HCT116 (cell line): ENCODE data around the gene MRAP2.

Experiments used
- ATF3 ChIP-seq: IDR thresholded peaks from 2 replicates; pipeline ENCODE4 v1.6.1; 2012
- CEBPB ChIP-seq: IDR thresholded peaks from 2 replicates; pipeline ENCODE4 v1.6.1; 2012; ENCODE audit warnings: low read depth
- CTCF ChIP-seq, 3 experiments: fragments of 200-600 bp in 1 of 3; sonication (generic) in 1 of 3; IDR thresholded peaks in 2 of 3; conservative IDR thresholded peaks in 1 of 3; 2 replicates each; pipeline ENCODE4 v1.5.1; 2012 to 2017; ENCODE audit warnings: low read depth in 2 of 3, low read length in 2 of 3, antibody characterized with exemption in 1 of 3, borderline replicate concordance in 1 of 3, control low read depth in 1 of 3, mild to moderate bottlenecking in 1 of 3, mixed read lengths in 1 of 3, mixed run types in 1 of 3, moderate library complexity in 1 of 3; ENCODE audit not compliant: insufficient read depth in 1 of 3
- ELF1 ChIP-seq: IDR thresholded peaks from 2 replicates; pipeline ENCODE4 v1.6.1; 2012; ENCODE audit warnings: low read depth, borderline replicate concordance
- EZH2 ChIP-seq: fragments of 200-600 bp; sonication (generic); IDR thresholded peaks from 2 replicates; pipeline ENCODE4 v1.6.1; 2017; ENCODE audit warnings: antibody characterized with exemption, mixed run types
- MAX ChIP-seq: IDR thresholded peaks from 2 replicates; pipeline ENCODE4 v1.6.1; 2012
- POLR2A ChIP-seq: IDR thresholded peaks from 2 replicates; pipeline ENCODE4 v1.7.0; 2011; ENCODE audit warnings: borderline replicate concordance; ENCODE audit not compliant: insufficient read depth, insufficient read length; ENCODE audit errors: extremely low read depth
- POLR2AphosphoS5 ChIP-seq: IDR thresholded peaks from 2 replicates; pipeline ENCODE4 v1.6.1; 2011; ENCODE audit warnings: mild to moderate bottlenecking, low read depth, low read length, moderate library complexity
- RAD21 ChIP-seq: IDR thresholded peaks from 2 replicates; pipeline ENCODE4 v1.6.1; 2012; ENCODE audit warnings: low read depth, mild to moderate bottlenecking
- REST ChIP-seq: IDR thresholded peaks from 2 replicates; pipeline ENCODE4 v1.6.1; 2012; ENCODE audit warnings: low read depth
- SP1 ChIP-seq: IDR thresholded peaks from 2 replicates; pipeline ENCODE4 v1.6.1; 2012; ENCODE audit warnings: low read depth
- SRF ChIP-seq: IDR thresholded peaks from 2 replicates; pipeline ENCODE4 v1.6.1; 2012; ENCODE audit warnings: low read depth
- YY1 ChIP-seq: IDR thresholded peaks from 2 replicates; pipeline ENCODE4 v1.6.1; 2011; ENCODE audit warnings: low read length, low read depth, moderate library complexity, mild to moderate bottlenecking; ENCODE audit not compliant: insufficient replicate concordance; ENCODE audit errors: extremely low read depth
- ZBTB33 ChIP-seq: IDR thresholded peaks from 2 replicates; pipeline ENCODE4 v1.6.1; 2011; ENCODE audit warnings: mild to moderate bottlenecking, low read length, moderate library complexity; ENCODE audit not compliant: insufficient replicate concordance; ENCODE audit errors: extremely low read depth

- TF ChIP-seq POLR2A = no peak
- no peak for TF ChIP-seq POLR2AphosphoS5
- no peak for TF ChIP-seq CTCF (IDR thresholded peaks at IDR 0.05 in 2 of 3, conservative IDR thresholded peaks at IDR 0.05 in 1 of 3; ENCODE audit: borderline replicate concordance in 1 of 3, insufficient read depth in 1 of 3, low read depth in 2 of 3, low read length in 2 of 3)
- TF ChIP-seq RAD21 = no peak
- TF ChIP-seq EZH2 = no peak
- TF ChIP-seq REST = no peak
- TF ChIP-seq YY1 = no peak
- no peak for TF ChIP-seq ZBTB33
- no peak for TF ChIP-seq ELF1
- TF ChIP-seq ATF3 = no peak
- no peak for TF ChIP-seq SP1
- no peak for TF ChIP-seq CEBPB
- no peak for TF ChIP-seq SRF
- TF ChIP-seq MAX = no peak
These were observed 31.3 kb upstream of the MRAP2 start for GRCh38 chr6:84002226-84002625.
